Mesenchymal stem cell (in vitro differentiated cells and primary cell): ENCODE results near the gene CDH3.
A peak's percentile ranks its signal among the peaks of the same experiment; 100 is the strongest.

ENCODE experiments used
- DNase-seq: peaks from one replicate; pipeline ENCODE4 v3.0.0-alpha.2; 2013
- H2AFZ ChIP-seq: one replicate; pipeline ENCODE4 v1.6.1; 2013; ENCODE audit warnings: low read depth, mild to moderate bottlenecking, control low read depth, inconsistent platforms, low read length, moderate library complexity
- H2AK5ac ChIP-seq: 2 replicates; pipeline ENCODE4 v1.6.1; 2013; ENCODE audit warnings: low read length, moderate library complexity, mild to moderate bottlenecking, inconsistent platforms; ENCODE audit not compliant: severe bottlenecking
- H2BK120ac ChIP-seq: one replicate; pipeline ENCODE4 v1.6.1; 2013; ENCODE audit warnings: low read depth, mild to moderate bottlenecking, inconsistent platforms, low read length, moderate library complexity
- H2BK12ac ChIP-seq, 2 experiments: one replicate each; pipeline ENCODE4 v1.6.1; 2013; ENCODE audit warnings: inconsistent platforms in 2 of 2, low read length in 2 of 2, mild to moderate bottlenecking in 2 of 2, moderate library complexity in 2 of 2, control low read depth in 1 of 2
- H2BK15ac ChIP-seq: one replicate; pipeline ENCODE4 v1.6.1; 2013; ENCODE audit warnings: mild to moderate bottlenecking, low read depth, inconsistent platforms; ENCODE audit not compliant: poor library complexity, severe bottlenecking
- H2BK5ac ChIP-seq: 2 replicates; pipeline ENCODE4 v1.6.1; 2013; ENCODE audit warnings: low read depth, mild to moderate bottlenecking, low read length, control low read depth, inconsistent platforms; ENCODE audit not compliant: poor library complexity, severe bottlenecking
- H3K14ac ChIP-seq, 2 experiments: one replicate each; pipeline ENCODE4 v1.6.1; 2013; ENCODE audit warnings: inconsistent platforms in 2 of 2, low read length in 2 of 2, control low read depth in 1 of 2, mild to moderate bottlenecking in 1 of 2, moderate library complexity in 1 of 2
- H3K18ac ChIP-seq, 2 experiments: one replicate each; pipeline ENCODE4 v1.6.1; 2013; ENCODE audit warnings: inconsistent platforms in 2 of 2, low read length in 2 of 2, control low read depth in 1 of 2, low read depth in 1 of 2, mild to moderate bottlenecking in 1 of 2
- H3K23ac ChIP-seq, 2 experiments: one replicate each; pipeline ENCODE4 v1.6.1; 2013; ENCODE audit warnings: inconsistent platforms in 2 of 2, low read length in 2 of 2, mild to moderate bottlenecking in 2 of 2, moderate library complexity in 2 of 2, control low read depth in 1 of 2
- H3K27ac ChIP-seq: 2 replicates; pipeline ENCODE4 v1.5.1; 2013; ENCODE audit warnings: mild to moderate bottlenecking, moderate library complexity, low read length, control low read depth, inconsistent platforms; ENCODE audit not compliant: poor library complexity, severe bottlenecking
- H3K27me3 ChIP-seq, 2 experiments: 2 replicates each; pipeline versions ENCODE4 v1.6.1 to v1.7.0; 2013; ENCODE audit warnings: low read length in 2 of 2, mild to moderate bottlenecking in 2 of 2, moderate library complexity in 2 of 2, control low read depth in 1 of 2, inconsistent platforms in 1 of 2; ENCODE audit not compliant: control insufficient read depth in 1 of 2, insufficient read depth in 1 of 2
- H3K36me3 ChIP-seq, 2 experiments: 2 replicates each; pipeline versions ENCODE4 v1.6.1 to v1.7.0; 2013; ENCODE audit warnings: low read length in 2 of 2, control low read depth in 1 of 2, inconsistent platforms in 1 of 2, low read depth in 1 of 2, mild to moderate bottlenecking in 1 of 2; ENCODE audit not compliant: insufficient read depth in 2 of 2, control insufficient read depth in 1 of 2
- H3K4ac ChIP-seq, 2 experiments: one replicate each; pipeline ENCODE4 v1.6.1; 2013; ENCODE audit warnings: inconsistent platforms in 2 of 2, low read length in 2 of 2, mild to moderate bottlenecking in 2 of 2, moderate library complexity in 2 of 2, control low read depth in 1 of 2, low read depth in 1 of 2
- H3K4me1 ChIP-seq: 2 replicates; pipeline ENCODE4 v1.6.1; 2013; ENCODE audit warnings: low read depth, low read length, control low read depth; ENCODE audit not compliant: control insufficient read depth, insufficient read depth
- H3K4me2 ChIP-seq: 2 replicates; pipeline ENCODE4 v1.6.1; 2013; ENCODE audit warnings: low read length, mild to moderate bottlenecking, inconsistent platforms; ENCODE audit not compliant: poor library complexity, severe bottlenecking
- H3K4me3 ChIP-seq, 2 experiments: 2 replicates each; pipeline versions ENCODE4 v1.5.1 to v1.7.0; 2013; ENCODE audit warnings: low read length in 2 of 2, mild to moderate bottlenecking in 2 of 2, control low read depth in 1 of 2, low read depth in 1 of 2; ENCODE audit not compliant: insufficient read depth in 1 of 2
- H3K79me1 ChIP-seq: replicated peaks from 2 replicates; pipeline ENCODE4 v1.6.1; 2013; ENCODE audit warnings: mild to moderate bottlenecking, control low read depth, low read length, inconsistent platforms; ENCODE audit not compliant: poor library complexity, severe bottlenecking
- H3K9ac ChIP-seq: 2 replicates; pipeline ENCODE4 v1.7.0; 2013; ENCODE audit warnings: mild to moderate bottlenecking, low read length, moderate library complexity
- H3K9me3 ChIP-seq: 2 replicates; pipeline ENCODE4 v1.7.0; 2013; ENCODE audit warnings: mild to moderate bottlenecking, low read length; ENCODE audit not compliant: control insufficient read depth
- H4K8ac ChIP-seq: one replicate; pipeline ENCODE4 v1.6.1; 2013; ENCODE audit warnings: inconsistent platforms, mild to moderate bottlenecking, low read length, moderate library complexity
- H4K91ac ChIP-seq: one replicate; pipeline ENCODE4 v1.6.1; 2013; ENCODE audit warnings: mild to moderate bottlenecking, low read length, inconsistent platforms
- WGBS: methylation state at CpG from one replicate; pipeline ENCODE4 v1.1.7; 2013; ENCODE audit warnings: mixed read lengths; 5-methylcytosine and 5-hydroxymethylcytosine counted together

The CDH3 gene

GRCh38 chr16:68656751-68657150 lies 11.6 kb downstream of the CDH3 start:
- Histone ChIP-seq H3K79me1 (no peaks in the 10 kb centered on the region), H3K4me2 (no peak overlapping the region), H3K27me3 (peaks cover 17 to 33% of the 10 kb centered on the region in 2 experiments), H3K23ac (no peak overlapping the region), H2BK15ac (no peak overlapping the region), H3K27ac (no peak overlapping the region), H3K14ac (no peak overlapping the region), H2BK120ac (no peak overlapping the region), H4K8ac (no peak overlapping the region), H2BK5ac (no peak overlapping the region), H3K9me3 (no peaks in the 10 kb centered on the region), H2BK12ac (no peak overlapping the region), H3K36me3 (no peaks in the 10 kb centered on the region), H3K9ac (no peak overlapping the region), H3K4me3 (no peak overlapping the region), H4K91ac (no peak overlapping the region), H3K4ac (no peak overlapping the region), H2AK5ac (no peak overlapping the region), H2AFZ (no peak overlapping the region), H3K18ac (no peak overlapping the region), H3K4me1 (peaks cover 5% of the 10 kb centered on the region)
- WGBS = 58% methylated on average over 1 of the region's 2 CpGs
- DNase-seq = no peak

- no peak overlapping the region for H2BK120ac ChIP-seq
- H3K27me3 ChIP-seq = peaks cover 16 to 24% of the 10 kb centered on the region in 2 experiments
- no peak overlapping the region for H3K4me3 ChIP-seq
- no peak overlapping the region for H3K18ac ChIP-seq
- 67% methylated on average over 8 of the region's 13 CpGs for WGBS
- H4K8ac ChIP-seq = peak overlapping the region; percentile 8
- H2BK12ac ChIP-seq = no peak overlapping the region
- no peak overlapping the region for H3K23ac ChIP-seq
- no peak overlapping the region for H2BK15ac ChIP-seq
- no peak overlapping the region for H3K4me2 ChIP-seq
- peak overlapping the region; percentile 4 for H2BK5ac ChIP-seq
- H3K9ac ChIP-seq = peak overlapping the region; percentile 38
- peak overlapping the region; percentile 55 for H3K27ac ChIP-seq
- H3K4ac ChIP-seq = no peak overlapping the region
- no peak overlapping the region for H4K91ac ChIP-seq
- H3K14ac ChIP-seq = no peak overlapping the region
- peak overlapping the region; percentile 50 for H2AK5ac ChIP-seq
- no peaks in the 10 kb centered on the region for H3K36me3 ChIP-seq
- DNase-seq = peak; percentile 64
- peaks cover 5% of the 10 kb centered on the region for H3K4me1 ChIP-seq
- H2AFZ ChIP-seq = no peak overlapping the region
- no peaks in the 10 kb centered on the region for H3K9me3 ChIP-seq
- no peaks in the 10 kb centered on the region for H3K79me1 ChIP-seq
Measured at GRCh38 chr16:68658341-68658973, 13.3 kb downstream of the CDH3 start.

GRCh38 chr16:68658974-68659360 lies 13.9 kb downstream of the CDH3 start:
- DNase-seq = no peak
- H2BK120ac ChIP-seq = no peak overlapping the region
- H3K27ac ChIP-seq = no peak overlapping the region
- H3K23ac ChIP-seq = no peak overlapping the region
- H2BK12ac ChIP-seq = no peak overlapping the region
- H3K4me2 ChIP-seq = no peak overlapping the region
- H3K27me3 ChIP-seq = peaks cover 16 to 24% of the 10 kb centered on the region in 2 experiments
- H3K4me1 ChIP-seq = peaks cover 5% of the 10 kb centered on the region
- H3K79me1 ChIP-seq = no peaks in the 10 kb centered on the region
- H4K91ac ChIP-seq = no peak overlapping the region
- no peak overlapping the region for H3K9ac ChIP-seq
- no peak overlapping the region for H2BK15ac ChIP-seq
- no peak overlapping the region for H2AFZ ChIP-seq
- H3K36me3 ChIP-seq = no peaks in the 10 kb centered on the region
- H3K4me3 ChIP-seq = no peak overlapping the region
- H2BK5ac ChIP-seq = no peak overlapping the region
- peak overlapping the region; percentile 1 for H2AK5ac ChIP-seq
- H3K18ac ChIP-seq = no peak overlapping the region
- no peak overlapping the region for H4K8ac ChIP-seq
- H3K14ac ChIP-seq = no peak overlapping the region
- H3K4ac ChIP-seq = no peak overlapping the region
- 89% methylated on average over 1 of the region's 1 CpG for WGBS
- no peaks in the 10 kb centered on the region for H3K9me3 ChIP-seq

GRCh38 chr16:68659412-68660358 lies 14.6 kb downstream of the CDH3 start:
- Histone ChIP-seq H2BK15ac (no peak overlapping the region), H2BK120ac (no peak overlapping the region), H2BK12ac (no peak overlapping the region), H3K4me3 (no peak overlapping the region), H2AK5ac (no peak overlapping the region), H3K23ac (no peak overlapping the region), H4K8ac (no peak overlapping the region), H3K9me3 (no peaks in the 10 kb centered on the region), H3K18ac (no peak overlapping the region), H2AFZ (no peak overlapping the region), H3K14ac (no peak overlapping the region), H3K36me3 (no peaks in the 10 kb centered on the region), H3K27ac (no peak overlapping the region), H3K9ac (peak overlapping the region; percentile 14), H2BK5ac (no peak overlapping the region), H4K91ac (no peak overlapping the region), H3K4me2 (no peak overlapping the region), H3K79me1 (no peaks in the 10 kb centered on the region), H3K4ac (no peak overlapping the region), H3K27me3 (peaks cover 16 to 24% of the 10 kb centered on the region in 2 experiments), H3K4me1 (peaks cover 7% of the 10 kb centered on the region)
- WGBS = 77% methylated on average over 4 of the region's 8 CpGs
- DNase-seq = no peak
